GM23338 (cell line): Measurements from ENCODE around the gene STAT5B.

Experiments
- CTCF ChIP-seq, 2 experiments: fragments of 200-600 bp in 1 of 2; sonication (generic) in 1 of 2; conservative IDR thresholded peaks; 2 replicates each; pipeline versions ENCODE4 v1.5.1 to v1.6.1; 2016 to 2017; ENCODE audit warnings: antibody characterized with exemption in 2 of 2, low read depth in 2 of 2, mild to moderate bottlenecking in 2 of 2, moderate library complexity in 1 of 2
- EZH2 ChIP-seq: fragments of 200-600 bp; sonication (generic); IDR thresholded peaks from one replicate; pipeline ENCODE4 v1.8.0; 2017; ENCODE audit warnings: antibody characterized with exemption, mild to moderate bottlenecking, low read depth; ENCODE audit not compliant: unreplicated experiment
- EZH2phosphoT487 ChIP-seq: fragments of 200-600 bp; sonication (generic); IDR thresholded peaks from one replicate; pipeline ENCODE4 v1.8.1; 2018; ENCODE audit warnings: antibody characterized with exemption; ENCODE audit not compliant: unreplicated experiment
- POLR2AphosphoS5 ChIP-seq: IDR thresholded peaks from 2 replicates; pipeline ENCODE4 v1.6.1; 2016; ENCODE audit warnings: antibody characterized with exemption, low read depth
- REST ChIP-seq: IDR thresholded peaks from one replicate; pipeline ENCODE4 v1.6.1; 2018; ENCODE audit warnings: antibody characterized with exemption; ENCODE audit not compliant: unreplicated experiment

GRCh38 chr17:42174126-42174783 is 101.9 kb downstream of the STAT5B start:
- TF ChIP-seq REST: no peak
- TF ChIP-seq CTCF (conservative IDR thresholded peaks at IDR 0.05; ENCODE audit: low read depth in 2 of 2): no peak
- TF ChIP-seq POLR2AphosphoS5: no peak
- TF ChIP-seq EZH2: no peak
- no peak for TF ChIP-seq EZH2phosphoT487
